Upper lobe of left lung (tissue), 6 donors: ENCODE measurements around the gene NHSL2. TPM values are rescaled to one million over a fixed set of nuclear protein-coding genes. Genes with fewer than 3 reads are reported as not detected.

Experiments
- ATAC-seq, 2 donors: fragments of 200-7000 bp; cut with Tn5 transposase; one replicate each; pipeline ENCODE4 v1.9.1; 2022; ENCODE audit warnings: mild to moderate bottlenecking in 2 of 2, moderate library complexity in 2 of 2; ENCODE audit not compliant: low FRiP score in 2 of 2
- DNase-seq, 2 donors: peaks; one replicate each; pipeline ENCODE4 v3.0.0-alpha.2; 2019 to 2020
- H3K27ac ChIP-seq, 4 donors: fragments of 200-600 bp; sonication (generic); one replicate each; pipeline ENCODE4 v1.5.1; 2016 to 2019
- H3K27me3 ChIP-seq, 4 donors: fragments of 200-600 bp; sonication (generic); one replicate each; pipeline ENCODE4 v1.5.1; 2017 to 2019
- H3K36me3 ChIP-seq, 4 donors: fragments of 200-600 bp; sonication (generic); one replicate each; pipeline ENCODE4 v1.5.1; 2016 to 2019
- H3K4me1 ChIP-seq, 4 donors: fragments of 200-600 bp; sonication (generic); one replicate each; pipeline ENCODE4 v1.5.1; 2018 to 2019
- H3K4me3 ChIP-seq, 4 donors: fragments of 200-600 bp; sonication (generic); one replicate each; pipeline ENCODE4 v1.5.1; 2017 to 2019; ENCODE audit warnings: mild to moderate bottlenecking in 2 of 4, moderate library complexity in 1 of 4
- H3K9me3 ChIP-seq, 4 donors: fragments of 200-600 bp; sonication (generic); one replicate each; pipeline ENCODE4 v1.5.1; 2018 to 2019
- EP300 ChIP-seq, 4 donors: sonication (generic); formaldehyde crosslinking; IDR thresholded peaks; one replicate each; pipeline ENCODE4 v1.5.1; 2017; ENCODE audit warnings: antibody characterized with exemption in 4 of 4, control low read depth in 2 of 4
- POLR2A ChIP-seq, 4 donors: fragments of 450-650 bp; IDR thresholded peaks; one replicate each; pipeline ENCODE4 v1.5.1; 2016 to 2017; ENCODE audit warnings: antibody characterized with exemption in 4 of 4, mild to moderate bottlenecking in 2 of 4
- POLR2AphosphoS5 ChIP-seq, 2 donors: sonication (generic); formaldehyde crosslinking; IDR thresholded peaks; one replicate each; pipeline ENCODE4 v1.5.1; 2017; ENCODE audit warnings: antibody characterized with exemption in 2 of 2
- WGBS, 2 donors: methylation state at CpG; one replicate each; pipeline ENCODE4 v1.1.5; 2017 to 2018; 5-methylcytosine and 5-hydroxymethylcytosine counted together
- total RNA-seq, 6 donors: library from RNA; depleted of rRNA in 4 of 6; stranded (reverse); fragments of >200 nt in 4 of 6; gene quantifications; one replicate each; pipeline versions ENCODE4 v1.1.0 to v1.2.1, GENCODE V29; 2016 to 2021
- TF ChIP-seq, protein P1 (sequence below), 6 experiments: fragments of 450-650 bp in 4 of 6; fragments of 200-600 bp in 2 of 6; sonication (generic) in 2 of 6; IDR thresholded peaks; one replicate each; pipeline ENCODE4 v1.5.1; 2016 to 2019; ENCODE audit warnings: antibody characterized with exemption in 6 of 6
- donor health status: DM: no; HTN: no; CAD: no; lungs with moderate emphysema.
- donor health status: DM: no; HTN: yes; CAD: no; lungs with severe emphysema.

The NHSL2 gene
- total RNA-seq, 6 donors from 2014 or later, result 5.8 to 18.3 (median 9.9) TPM

DNA sequence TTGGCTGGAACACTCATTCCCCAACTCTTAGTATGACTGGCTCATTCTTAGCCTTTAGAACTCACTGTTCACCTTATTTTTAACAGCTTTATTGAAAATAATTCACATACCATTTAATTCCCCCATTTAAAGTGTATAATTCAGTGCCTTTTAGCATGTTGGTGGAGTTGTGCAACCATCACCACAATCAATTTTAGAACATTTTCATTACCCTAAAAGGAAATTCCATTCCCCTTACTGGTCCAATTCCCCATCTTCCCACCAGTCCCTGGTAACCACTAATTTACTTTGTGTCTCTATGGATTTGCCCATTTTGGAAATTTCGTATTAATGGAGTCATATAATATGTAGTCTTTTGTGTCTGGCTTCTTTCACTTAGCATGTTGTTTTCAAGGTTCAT, 19.7 kb downstream of the NHSL2 start:
- DNase-seq (no peak), ATAC-seq (no peak)
- no peaks in the 10 kb centered on the region for H3K4me1 ChIP-seq
- no peaks in the 10 kb centered on the region for H3K27me3 ChIP-seq
- no peak overlapping the region for H3K4me3 ChIP-seq
- TF ChIP-seq POLR2A (IDR thresholded peaks at IDR 0.05) (no peak), EP300 (IDR thresholded peaks at IDR 0.05) (no peak), POLR2AphosphoS5 (IDR thresholded peaks at IDR 0.05) (no peak)
- TF ChIP-seq, protein P1, sequence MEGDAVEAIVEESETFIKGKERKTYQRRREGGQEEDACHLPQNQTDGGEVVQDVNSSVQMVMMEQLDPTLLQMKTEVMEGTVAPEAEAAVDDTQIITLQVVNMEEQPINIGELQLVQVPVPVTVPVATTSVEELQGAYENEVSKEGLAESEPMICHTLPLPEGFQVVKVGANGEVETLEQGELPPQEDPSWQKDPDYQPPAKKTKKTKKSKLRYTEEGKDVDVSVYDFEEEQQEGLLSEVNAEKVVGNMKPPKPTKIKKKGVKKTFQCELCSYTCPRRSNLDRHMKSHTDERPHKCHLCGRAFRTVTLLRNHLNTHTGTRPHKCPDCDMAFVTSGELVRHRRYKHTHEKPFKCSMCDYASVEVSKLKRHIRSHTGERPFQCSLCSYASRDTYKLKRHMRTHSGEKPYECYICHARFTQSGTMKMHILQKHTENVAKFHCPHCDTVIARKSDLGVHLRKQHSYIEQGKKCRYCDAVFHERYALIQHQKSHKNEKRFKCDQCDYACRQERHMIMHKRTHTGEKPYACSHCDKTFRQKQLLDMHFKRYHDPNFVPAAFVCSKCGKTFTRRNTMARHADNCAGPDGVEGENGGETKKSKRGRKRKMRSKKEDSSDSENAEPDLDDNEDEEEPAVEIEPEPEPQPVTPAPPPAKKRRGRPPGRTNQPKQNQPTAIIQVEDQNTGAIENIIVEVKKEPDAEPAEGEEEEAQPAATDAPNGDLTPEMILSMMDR (IDR thresholded peaks at IDR 0.05), result no peak
- no peak overlapping the region for H3K27ac ChIP-seq
- H3K9me3 ChIP-seq, result no peaks in the 10 kb centered on the region
- H3K36me3 ChIP-seq, result no peaks in the 10 kb centered on the region
- 80 to 100% methylated on average over 1 of the region's 1 CpG for whole genome bisulfite sequencing, 2 donors

DNA sequence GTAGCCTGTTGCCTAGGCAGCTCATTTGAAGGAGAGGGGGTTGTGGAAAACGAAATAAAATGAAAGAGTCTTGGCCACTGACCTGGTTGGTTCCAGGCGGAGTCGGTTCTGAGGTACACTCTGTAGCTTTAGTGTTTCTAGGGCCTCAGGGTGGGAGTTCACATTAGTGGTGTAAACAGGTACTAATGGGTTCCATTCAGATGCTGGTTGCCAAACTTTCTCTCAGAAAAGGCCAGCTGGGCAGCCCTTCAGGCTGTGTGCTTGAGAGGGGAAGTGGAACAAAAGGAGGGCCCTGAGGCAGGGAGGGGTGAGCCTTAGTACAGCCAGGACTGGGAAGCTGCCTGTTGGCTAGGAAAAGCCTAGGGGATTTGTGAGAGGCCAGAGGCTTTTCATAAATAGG, 24.8 kb downstream of the NHSL2 start:
- ATAC-seq (peak; percentile 10 to 21), DNase-seq (no peak)
- TF ChIP-seq EP300 (IDR thresholded peaks at IDR 0.05), result no peak
- TF ChIP-seq, protein P1 (IDR thresholded peaks at IDR 0.05), result no peak
- H3K4me1 ChIP-seq, result no peaks in the 10 kb centered on the region
- H3K9me3 ChIP-seq, result no peaks in the 10 kb centered on the region
- no peaks in the 10 kb centered on the region for H3K27me3 ChIP-seq
- no peak overlapping the region for H3K4me3 ChIP-seq
- H3K36me3 ChIP-seq, result no peaks in the 10 kb centered on the region
- H3K27ac ChIP-seq, result peak overlapping the region in 1 of 4 donors; percentile 4
- WGBS, 2 donors, result 51 to 54% methylated on average over 3 of the region's 3 CpGs

DNA sequence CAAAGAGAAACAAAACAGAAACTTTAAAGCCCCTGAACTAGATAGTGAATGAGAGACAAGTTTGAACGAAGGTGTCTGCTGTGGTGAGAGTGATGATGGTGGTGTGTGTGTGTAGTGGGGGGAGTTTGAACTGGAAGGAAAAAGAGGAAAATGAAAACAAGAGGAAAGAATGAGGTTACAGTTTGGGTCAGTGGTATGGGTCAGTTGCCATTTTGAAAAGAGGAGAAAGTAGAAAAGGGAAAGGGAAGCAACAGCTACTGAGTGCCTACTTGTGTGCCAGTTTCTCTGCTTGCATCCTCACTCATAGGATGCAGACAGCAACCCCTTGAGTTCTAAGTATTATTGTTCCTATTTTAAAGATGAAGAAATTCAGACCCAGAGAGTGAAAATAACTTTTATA, 26.0 kb downstream of the NHSL2 start:
- TF ChIP-seq, protein P1 (IDR thresholded peaks at IDR 0.05), result no peak
- no peak for TF ChIP-seq POLR2AphosphoS5 (IDR thresholded peaks at IDR 0.05)
- TF ChIP-seq POLR2A (IDR thresholded peaks at IDR 0.05), result no peak
- TF ChIP-seq EP300 (IDR thresholded peaks at IDR 0.05), result no peak
- no peak overlapping the region for H3K27ac ChIP-seq
- H3K36me3 ChIP-seq, result no peaks in the 10 kb centered on the region
- 34 to 80% methylated on average over 1 of the region's 1 CpG for WGBS, 2 donors
- H3K27me3 ChIP-seq, result no peaks in the 10 kb centered on the region
- H3K4me3 ChIP-seq, result no peak overlapping the region
- H3K9me3 ChIP-seq, result no peaks in the 10 kb centered on the region
- no peaks in the 10 kb centered on the region for H3K4me1 ChIP-seq
- no peak for ATAC-seq
- no peak for DNase-seq

DNA sequence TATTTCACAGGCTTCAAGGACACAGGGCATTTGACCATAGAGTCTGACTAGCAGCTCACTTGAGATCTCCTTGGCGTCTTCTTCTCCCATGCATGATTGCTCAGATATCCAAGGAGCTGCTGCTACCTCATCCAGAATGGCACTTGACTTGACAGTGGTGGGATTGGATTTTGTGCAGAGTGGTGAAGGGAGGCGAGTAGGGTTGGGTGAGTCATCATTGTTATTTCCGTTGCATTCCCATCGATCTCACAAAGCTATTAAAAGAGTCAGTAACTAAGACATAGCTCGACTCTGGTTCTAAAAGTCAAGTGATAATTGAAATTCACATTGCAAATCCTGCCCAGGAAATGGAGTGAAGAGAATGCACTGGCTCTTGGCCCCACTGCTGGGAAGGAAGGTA, 27.7 kb downstream of the NHSL2 start:
- H3K4me3 ChIP-seq, result no peak overlapping the region
- no peaks in the 10 kb centered on the region for H3K36me3 ChIP-seq
- H3K27me3 ChIP-seq, result no peaks in the 10 kb centered on the region
- 78 to 83% methylated on average over 5 of the region's 5 CpGs for WGBS, 2 donors
- no peaks in the 10 kb centered on the region for H3K4me1 ChIP-seq
- H3K27ac ChIP-seq, result no peak overlapping the region
- no peaks in the 10 kb centered on the region for H3K9me3 ChIP-seq
- DNase-seq, result no peak
- no peak for ATAC-seq
- TF ChIP-seq, protein P1 (IDR thresholded peaks at IDR 0.05), result no peak
- TF ChIP-seq EP300 (IDR thresholded peaks at IDR 0.05), result no peak
- no peak for TF ChIP-seq POLR2A (IDR thresholded peaks at IDR 0.05)
- no peak for TF ChIP-seq POLR2AphosphoS5 (IDR thresholded peaks at IDR 0.05)

DNA sequence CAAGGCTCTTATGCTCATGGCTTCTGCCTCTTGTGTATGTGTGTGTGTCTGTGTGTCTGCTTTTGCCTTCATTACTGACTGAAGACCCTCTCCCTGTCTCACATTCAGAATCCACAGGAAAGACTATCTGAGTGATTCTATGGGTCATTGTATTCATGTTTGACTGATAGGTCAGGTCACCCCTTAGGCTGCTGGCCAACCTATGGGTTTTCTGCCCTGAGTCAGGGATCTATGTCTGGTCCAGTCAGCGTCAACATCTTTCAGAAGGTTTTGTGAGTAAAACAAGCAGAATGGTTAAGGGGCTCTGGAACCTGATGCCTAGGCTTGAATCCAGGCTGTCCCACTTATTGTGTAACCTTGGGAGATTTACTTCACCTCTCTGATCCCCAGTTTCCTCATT, 30.5 kb downstream of the NHSL2 start:
- WGBS, 2 donors, result 95% methylated on average over 1 of the region's 1 CpG; no CpG with 5 or more reads in 1 of the 2 donors
- Histone ChIP-seq H3K9me3 (no peaks in the 10 kb centered on the region), H3K4me1 (no peaks in the 10 kb centered on the region), H3K27ac (peak overlapping the region in 1 of 4 donors; percentile 17), H3K36me3 (no peaks in the 10 kb centered on the region), H3K27me3 (no peaks in the 10 kb centered on the region), H3K4me3 (no peak overlapping the region)
- no peak for ATAC-seq
- DNase-seq, result no peak
- TF ChIP-seq POLR2AphosphoS5 (IDR thresholded peaks at IDR 0.05) (no peak), POLR2A (IDR thresholded peaks at IDR 0.05) (no peak), EP300 (IDR thresholded peaks at IDR 0.05) (no peak)
- TF ChIP-seq, protein P1 (IDR thresholded peaks at IDR 0.05), result no peak
